Liver (tissue), 2 donors: Measurements from ENCODE around the gene SREK1IP1.

Experiments used
- CTCF ChIP-seq: fragments of 150-350 bp; IDR thresholded peaks from 2 replicates; pipeline ENCODE4 v1.5.1; 2017; ENCODE audit warnings: improper control_type of control experiment, low read depth, low read length; ENCODE audit not compliant: missing input control
- MAX ChIP-seq: IDR thresholded peaks from 2 replicates; pipeline ENCODE4 v1.6.1; 2016; ENCODE audit warnings: antibody characterized with exemption
- REST ChIP-seq: IDR thresholded peaks from 2 replicates; pipeline ENCODE4 v1.6.1; 2016; ENCODE audit warnings: antibody characterized with exemption, mild to moderate bottlenecking
- donor health status: healthy.

DNA sequence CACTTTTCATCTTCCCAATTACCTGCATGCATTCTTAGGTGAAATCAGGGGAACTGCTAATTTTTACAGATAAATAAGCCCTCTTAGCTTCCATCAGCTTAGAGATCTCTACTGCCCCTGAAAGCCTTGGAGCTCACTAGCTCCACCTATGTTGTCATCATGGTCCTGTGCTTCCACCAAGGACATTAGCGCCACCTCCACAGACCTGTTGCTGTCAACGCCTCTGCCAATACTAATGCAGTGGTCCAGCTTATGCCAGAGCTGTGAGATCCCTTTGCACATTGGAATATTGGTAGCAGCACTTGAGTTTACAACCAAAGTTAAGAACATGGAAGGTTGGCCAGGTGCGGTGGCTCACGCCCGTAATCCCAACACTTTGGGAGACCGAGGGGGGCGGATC, 85.9 kb downstream of the SREK1IP1 start:
- TF ChIP-seq CTCF (no peak), MAX (no peak), REST (no peak)
